Breast epithelium (tissue), 3 donors: Measurements from ENCODE around the gene PI4K2B.

Experiments used
- CTCF ChIP-seq, 3 donors: fragments of 450-650 bp; IDR thresholded peaks; one replicate each; pipeline ENCODE4 v1.5.1; 2016 to 2017; ENCODE audit warnings: antibody characterized with exemption in 3 of 3, mild to moderate bottlenecking in 3 of 3, moderate library complexity in 3 of 3
- POLR2A ChIP-seq: fragments of 450-650 bp; IDR thresholded peaks from one replicate; pipeline ENCODE4 v1.6.1; 2016; ENCODE audit warnings: antibody characterized with exemption, mild to moderate bottlenecking, moderate library complexity
- POLR2AphosphoS5 ChIP-seq, 3 donors: sonication (generic); formaldehyde crosslinking; IDR thresholded peaks; one replicate each; pipeline ENCODE4 v1.6.1; 2017; ENCODE audit warnings: antibody characterized with exemption in 3 of 3

GRCh38 chr4:25229804-25230203 lies 4.0 kb upstream of the PI4K2B start:
- TF ChIP-seq CTCF (IDR thresholded peaks at IDR 0.05) (no peak), POLR2A (no peak), POLR2AphosphoS5 (IDR thresholded peaks at IDR 0.05) (no peak)
